ENCODE data around the gene ERMAP.
A peak's percentile ranks its signal among the peaks of the same experiment; 100 is the strongest.
"Not testable (repeated sequence)": the region's sequence is repeated elsewhere in the genome, so short reads cannot be mapped to it uniquely, and the experiment has no call there.

Gene ERMAP

DNA sequence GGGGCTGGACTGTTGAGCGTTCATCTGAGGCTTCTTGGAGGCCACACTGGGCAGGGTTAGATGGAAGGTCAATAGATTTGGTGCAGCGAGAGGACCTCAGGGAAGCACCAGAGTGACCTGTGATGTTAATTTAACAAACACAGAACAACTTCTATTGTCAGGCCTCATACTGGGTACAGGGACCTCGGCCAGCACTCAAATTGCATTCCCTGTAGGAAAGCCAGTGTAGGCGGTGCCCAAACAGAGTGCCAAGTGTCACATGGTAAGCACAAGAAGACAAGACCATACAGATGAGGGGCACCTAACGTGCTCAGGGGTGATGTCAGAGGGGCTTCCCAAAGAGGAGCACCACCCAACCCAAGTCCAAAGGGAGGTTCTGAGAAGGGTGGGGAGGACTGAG, 30.8 kb upstream of the ERMAP start:
- Mint-ChIP-seq H3K36me3 (peaks cover 4% of the 10 kb centered on the region), H3K4me1 (peaks cover 25% of the 10 kb centered on the region), H3K9me3 (no peaks in the 10 kb centered on the region), H3K4me3 (no peak overlapping the region), H3K27me3 (peaks cover 25% of the 10 kb centered on the region), H3K27ac (no peak overlapping the region)
- CTCF ChIA-PET: no interaction called here
- DNase-seq: no peak

DNA sequence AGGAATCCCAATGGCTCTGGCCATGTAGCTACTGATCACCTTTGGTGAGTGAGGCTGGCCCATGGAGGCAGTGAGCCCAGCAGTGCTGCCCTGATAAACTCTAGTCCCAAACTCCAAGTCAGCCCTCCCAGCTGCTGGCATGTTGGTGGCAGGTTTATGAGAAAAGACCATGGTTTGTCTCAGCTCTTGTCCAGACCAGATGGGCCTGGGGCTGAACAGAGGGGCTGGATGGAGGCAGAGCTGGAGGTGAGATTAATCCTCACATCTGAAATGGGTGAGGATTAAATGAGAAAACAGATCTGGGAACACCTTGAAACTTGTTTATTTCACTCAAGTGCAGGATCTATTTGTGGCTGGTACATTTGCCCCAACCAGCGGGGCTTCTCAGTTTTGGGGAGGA, 28.9 kb upstream of the ERMAP start:
- no peak for DNase-seq
- H3K4me3 Mint-ChIP-seq: no peak overlapping the region
- H3K9me3 Mint-ChIP-seq: no peaks in the 10 kb centered on the region
- no peaks in the 10 kb centered on the region for H3K36me3 Mint-ChIP-seq
- H3K4me1 Mint-ChIP-seq: peaks cover 25% of the 10 kb centered on the region
- H3K27ac Mint-ChIP-seq: no peak overlapping the region
- CTCF ChIA-PET: no interaction called here
- H3K27me3 Mint-ChIP-seq: peaks cover 25% of the 10 kb centered on the region

- no peaks in the 10 kb centered on the region for H3K36me3 Mint-ChIP-seq
- no peaks in the 10 kb centered on the region for H3K9me3 Mint-ChIP-seq
- no peaks in the 10 kb centered on the region for H3K4me1 Mint-ChIP-seq
- no peak for DNase-seq
- H3K27me3 Mint-ChIP-seq: peaks cover 32% of the 10 kb centered on the region
- H3K27ac Mint-ChIP-seq: no peak overlapping the region
- CTCF ChIA-PET: no interaction called here
- H3K4me3 Mint-ChIP-seq: no peak overlapping the region
Measured at GRCh38 chr1:42793824-42794223, 23.1 kb upstream of the ERMAP start.

DNA sequence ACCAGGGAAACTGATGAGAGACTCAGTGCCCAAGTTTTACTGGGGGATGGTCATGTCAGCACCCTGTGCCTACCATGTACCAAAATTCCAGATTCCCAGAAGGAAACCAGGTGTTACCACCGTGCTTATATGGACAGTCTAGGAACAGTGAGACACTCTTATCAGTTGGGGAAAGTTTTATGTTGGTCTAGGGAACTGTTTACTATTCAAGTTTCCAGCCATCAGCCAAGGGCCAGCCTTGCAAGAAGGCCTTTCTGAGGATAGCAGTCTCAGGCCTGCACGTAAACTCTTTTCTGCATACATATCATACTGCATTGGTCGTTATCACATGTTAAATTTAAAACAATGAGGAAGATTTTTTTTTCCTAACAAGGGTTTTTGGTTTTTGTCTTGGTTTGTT, 19.5 kb upstream of the ERMAP start:
- H3K4me1 Mint-ChIP-seq: no peaks in the 10 kb centered on the region
- CTCF ChIA-PET: no interaction called here
- H3K4me3 Mint-ChIP-seq: no peak overlapping the region
- no peak overlapping the region for H3K27ac Mint-ChIP-seq
- no peak for DNase-seq
- no peaks in the 10 kb centered on the region for H3K36me3 Mint-ChIP-seq
- H3K9me3 Mint-ChIP-seq: no peaks in the 10 kb centered on the region
- peaks cover 22% of the 10 kb centered on the region for H3K27me3 Mint-ChIP-seq

- Mint-ChIP-seq H3K27ac (no peak overlapping the region), H3K27me3 (peaks cover 22% of the 10 kb centered on the region), H3K4me3 (no peak overlapping the region), H3K36me3 (no peaks in the 10 kb centered on the region), H3K4me1 (no peaks in the 10 kb centered on the region), H3K9me3 (no peaks in the 10 kb centered on the region)
- no peak for DNase-seq
- CTCF ChIA-PET: no interaction called here
Measured at GRCh38 chr1:42797979-42798378, 18.9 kb upstream of the ERMAP start.

DNA sequence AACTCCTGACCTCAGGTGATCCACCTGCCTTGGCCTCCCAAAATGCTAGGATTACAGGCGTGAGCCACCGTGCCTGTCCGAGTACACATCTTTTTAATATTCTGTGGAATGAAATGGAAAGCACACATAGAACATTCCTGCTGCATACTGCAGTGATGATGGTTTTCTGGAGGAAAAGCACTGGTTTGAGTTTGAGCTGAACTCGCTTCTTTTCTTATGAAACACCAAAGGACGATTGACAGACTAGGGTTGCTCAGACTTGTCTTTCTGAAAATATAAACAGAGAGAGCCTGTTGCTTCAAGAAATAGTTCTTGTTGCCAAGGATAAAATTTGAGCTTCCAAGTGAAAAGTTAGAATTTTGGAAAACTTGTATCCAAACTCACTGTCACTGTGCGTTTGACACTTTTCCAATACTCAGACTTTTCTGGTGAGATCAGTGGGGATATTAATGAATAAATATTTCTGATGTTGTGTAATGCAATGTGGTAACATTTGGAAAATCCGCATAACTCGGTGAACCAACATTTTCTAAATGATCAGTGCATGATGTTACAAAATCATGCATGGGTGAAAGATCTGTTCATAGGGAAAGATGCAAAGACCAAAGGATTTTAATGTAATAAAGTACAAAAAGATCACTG, 15.0 kb upstream of the ERMAP start:
- Mint-ChIP-seq H3K4me3 (no peak overlapping the region), H3K27ac (no peak overlapping the region), H3K9me3 (no peaks in the 10 kb centered on the region), H3K27me3 (peaks cover 5% of the 10 kb centered on the region), H3K36me3 (peaks cover 9% of the 10 kb centered on the region), H3K4me1 (peaks cover 5% of the 10 kb centered on the region)
- CTCF ChIA-PET: no interaction called here
- DNase-seq: no peak

DNA sequence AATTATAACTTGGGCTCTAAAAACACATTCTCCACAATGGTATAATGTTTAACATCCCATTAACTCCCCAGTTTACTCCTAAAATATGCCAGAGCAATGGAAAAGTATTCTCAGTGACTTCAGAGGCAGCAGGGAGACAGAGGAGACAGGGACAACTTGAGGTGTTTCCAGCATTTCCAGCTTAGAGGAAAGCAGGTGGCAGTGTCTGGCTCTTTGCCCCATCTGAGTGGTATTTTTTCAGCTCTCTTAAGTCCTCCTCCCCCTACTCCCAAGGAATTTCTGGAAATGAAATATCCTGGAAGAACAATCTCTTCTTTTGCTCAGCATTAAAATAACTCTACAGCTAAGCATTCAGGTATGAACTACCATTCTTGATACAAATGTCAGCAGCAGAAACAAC, 10.8 kb upstream of the ERMAP start:
- H3K4me3 Mint-ChIP-seq: no peak overlapping the region
- H3K27me3 Mint-ChIP-seq: no peaks in the 10 kb centered on the region
- DNase-seq: no peak
- CTCF ChIA-PET: interaction anchor here (0.8 kb wide), 1 partner anchor 28 kb away, joined by 4 read pairs; no protein-coding TSS in a partner anchor
- H3K4me1 Mint-ChIP-seq: peaks cover 16% of the 10 kb centered on the region
- H3K9me3 Mint-ChIP-seq: no peaks in the 10 kb centered on the region
- no peak overlapping the region for H3K27ac Mint-ChIP-seq
- H3K36me3 Mint-ChIP-seq: peaks cover 14% of the 10 kb centered on the region

- DNase-seq: no peak
- Mint-ChIP-seq H3K4me3 (no peak overlapping the region), H3K27me3 (no peaks in the 10 kb centered on the region), H3K36me3 (peaks cover 15% of the 10 kb centered on the region), H3K27ac (peak overlapping the region; percentile 29), H3K9me3 (no peaks in the 10 kb centered on the region), H3K4me1 (peaks cover 16% of the 10 kb centered on the region)
- CTCF ChIA-PET: interaction anchor here (0.8 kb wide), 1 partner anchor 28 kb away, joined by 4 read pairs; no protein-coding TSS in a partner anchor
Measured at GRCh38 chr1:42806593-42806992, 10.3 kb upstream of the ERMAP start.

GRCh38 chr1:42807056-42807668, 9.8 kb upstream of the ERMAP start:
- no peaks in the 10 kb centered on the region for H3K9me3 Mint-ChIP-seq
- peaks cover 16% of the 10 kb centered on the region for H3K4me1 Mint-ChIP-seq
- CTCF ChIA-PET: interaction anchor here (1.3 kb wide), 1 partner anchor 29 kb away, joined by 4 read pairs; no protein-coding TSS in a partner anchor
- peaks cover 16% of the 10 kb centered on the region for H3K36me3 Mint-ChIP-seq
- H3K27ac Mint-ChIP-seq: peak overlapping the region; percentile 29
- no peak for DNase-seq
- H3K4me3 Mint-ChIP-seq: no peak overlapping the region
- H3K27me3 Mint-ChIP-seq: no peaks in the 10 kb centered on the region

DNA sequence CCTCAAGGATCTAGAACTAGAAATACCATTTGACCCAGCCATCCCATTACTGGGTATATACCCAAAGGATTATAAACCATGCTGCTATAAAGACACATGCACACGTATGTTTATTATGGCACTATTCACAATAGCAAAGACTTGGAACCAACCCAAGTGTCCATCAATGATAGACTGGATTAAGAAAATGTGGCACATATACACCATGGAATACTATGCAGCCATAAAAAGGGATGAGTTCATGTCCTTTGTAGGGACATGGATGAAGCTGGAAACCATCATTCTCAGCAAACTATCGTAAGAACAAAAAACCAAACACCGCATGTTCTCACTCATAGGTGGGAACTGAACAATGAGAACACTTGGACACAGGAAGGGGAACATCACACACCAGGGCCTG, 2.1 kb upstream of the ERMAP start:
- H3K9me3 Mint-ChIP-seq, CTCF ChIA-PET, H3K27ac Mint-ChIP-seq, H3K4me3 Mint-ChIP-seq, H3K27me3 Mint-ChIP-seq, DNase-seq: not testable (repeated sequence)
- Mint-ChIP-seq H3K36me3 (peaks cover 14% of the 10 kb centered on the region), H3K4me1 (peaks cover 20% of the 10 kb centered on the region)

GRCh38 chr1:42815941-42816584, 859 bp upstream of the ERMAP start:
- CTCF ChIA-PET: interaction anchor here (0.7 to 2.4 kb wide), 2 partner anchors 30 to 257 kb away, joined by 4 to 12 read pairs; partner anchors contain the start of gene ZNF691
- peaks cover 22% of the 10 kb centered on the region for H3K4me1 Mint-ChIP-seq
- H3K27ac Mint-ChIP-seq: peak overlapping the region; percentile 88
- no peaks in the 10 kb centered on the region for H3K9me3 Mint-ChIP-seq
- H3K27me3 Mint-ChIP-seq: peaks cover 7% of the 10 kb centered on the region
- H3K4me3 Mint-ChIP-seq: peak overlapping the region; percentile 73
- peaks cover 14% of the 10 kb centered on the region for H3K36me3 Mint-ChIP-seq
- no peak for DNase-seq

- H3K27me3 Mint-ChIP-seq: peaks cover 7% of the 10 kb centered on the region
- CTCF ChIA-PET: interaction anchor here (2.4 kb wide), 1 partner anchor 256 kb away, joined by 12 read pairs; no protein-coding TSS in a partner anchor
- DNase-seq: no peak
- peak overlapping the region; percentile 74 for H3K27ac Mint-ChIP-seq
- peaks cover 11% of the 10 kb centered on the region for H3K36me3 Mint-ChIP-seq
- no peaks in the 10 kb centered on the region for H3K9me3 Mint-ChIP-seq
- peaks cover 24% of the 10 kb centered on the region for H3K4me1 Mint-ChIP-seq
- H3K4me3 Mint-ChIP-seq: peak overlapping the region; percentile 73
Measured at GRCh38 chr1:42817440-42817767, 482 bp downstream of the ERMAP start.

- Mint-ChIP-seq H3K27ac (no peak overlapping the region), H3K4me1 (peaks cover 29% of the 10 kb centered on the region), H3K4me3 (peak overlapping the region; percentile 73)
Measured at GRCh38 chr1:42817976-42818375, 1.1 kb downstream of the ERMAP start.

GRCh38 chr1:42820813-42821212, 3.9 kb downstream of the ERMAP start:
- CTCF ChIA-PET: interaction anchor here (1.2 kb wide), 1 partner anchor 26 kb away, joined by 7 read pairs; the partner anchor contains the start of gene ZNF691
- H3K27me3 Mint-ChIP-seq: peaks cover 7% of the 10 kb centered on the region
- H3K9me3 Mint-ChIP-seq: no peaks in the 10 kb centered on the region

More at GRCh38 chr1:42817976-42818375, 1.1 kb downstream of the ERMAP start:
- Mint-ChIP-seq H3K27me3 (peaks cover 7% of the 10 kb centered on the region), H3K9me3 (no peaks in the 10 kb centered on the region), H3K36me3 (peaks cover 13% of the 10 kb centered on the region)
- CTCF ChIA-PET: interaction anchor here (2.4 kb wide), 1 partner anchor 255 kb away, joined by 12 read pairs; no protein-coding TSS in a partner anchor
- no peak for DNase-seq

GRCh38 chr1:42821690-42822089, 4.8 kb downstream of the ERMAP start:
- Mint-ChIP-seq H3K36me3 (peaks cover 6% of the 10 kb centered on the region), H3K27ac (no peak overlapping the region), H3K4me3 (no peak overlapping the region), H3K9me3 (no peaks in the 10 kb centered on the region), H3K27me3 (peaks cover 7% of the 10 kb centered on the region), H3K4me1 (peaks cover 22% of the 10 kb centered on the region)
- CTCF ChIA-PET: no interaction called here
- no peak for DNase-seq

More at GRCh38 chr1:42820813-42821212, 3.9 kb downstream of the ERMAP start:
- H3K36me3 Mint-ChIP-seq: peaks cover 11% of the 10 kb centered on the region
- H3K27ac Mint-ChIP-seq: no peak overlapping the region
- no peak for DNase-seq
- no peak overlapping the region for H3K4me3 Mint-ChIP-seq
- peaks cover 28% of the 10 kb centered on the region for H3K4me1 Mint-ChIP-seq
